Left lobe of liver (tissue), 2 donors: ENCODE measurements around the gene SVOPL. TPM values are rescaled to one million over a fixed set of nuclear protein-coding genes. Genes with fewer than 3 reads are reported as not detected.

ENCODE experiments used
- ATAC-seq: fragments of 200-7000 bp; cut with Tn5 transposase; one replicate; pipeline ENCODE4 v1.9.1; 2020; ENCODE audit warnings: mild to moderate bottlenecking, moderate library complexity
- DNase-seq: peaks from one replicate; pipeline ENCODE4 v3.0.0-alpha.2; 2020; ENCODE audit warnings: low spot score
- total RNA-seq: library from RNA; stranded (reverse); gene quantifications from one replicate; pipeline ENCODE4 v1.2.1, GENCODE V29; 2021
- donor health status: DM: no; HTN: no; CAD: no; lungs with moderate emphysema.
- donor health status: DM: no; HTN: yes; CAD: no.

The SVOPL gene
- total RNA-seq, 1 donor from 2014 or later, result not detected

DNA sequence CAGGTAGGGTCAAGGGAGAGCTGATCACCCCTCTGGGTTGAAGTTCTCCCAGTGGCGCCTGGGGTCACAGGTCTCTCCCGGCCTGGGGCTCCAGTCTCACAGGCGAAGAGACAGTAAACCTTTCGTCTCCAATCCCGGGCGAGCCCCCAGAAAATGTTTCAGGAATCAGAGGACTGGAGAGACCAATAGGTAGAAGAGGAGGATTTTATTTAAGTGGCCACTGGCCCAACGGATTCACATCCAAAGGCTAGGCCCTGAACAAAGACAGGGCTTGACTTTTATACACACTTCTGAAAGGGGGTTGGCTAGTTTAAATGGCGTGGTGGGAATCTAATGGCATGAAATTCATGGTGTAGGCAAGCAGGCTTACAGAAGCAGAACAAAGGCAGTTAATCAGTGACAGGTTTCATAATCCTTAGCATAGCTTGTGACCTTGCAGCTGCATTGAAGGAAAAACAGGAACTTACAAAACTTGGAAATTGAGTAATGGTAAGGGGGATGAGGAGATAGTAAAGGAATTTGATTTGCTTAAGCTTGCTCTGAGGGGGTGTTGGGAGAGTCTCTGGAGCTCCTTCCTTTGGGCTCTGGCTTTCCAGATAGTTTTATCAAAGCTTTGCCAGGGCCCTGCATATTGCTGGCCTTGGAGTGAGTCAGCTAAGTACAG is 135.6 kb downstream of the SVOPL start:
- peak; percentile 53 for DNase-seq
- peak; percentile 61 for ATAC-seq

DNA sequence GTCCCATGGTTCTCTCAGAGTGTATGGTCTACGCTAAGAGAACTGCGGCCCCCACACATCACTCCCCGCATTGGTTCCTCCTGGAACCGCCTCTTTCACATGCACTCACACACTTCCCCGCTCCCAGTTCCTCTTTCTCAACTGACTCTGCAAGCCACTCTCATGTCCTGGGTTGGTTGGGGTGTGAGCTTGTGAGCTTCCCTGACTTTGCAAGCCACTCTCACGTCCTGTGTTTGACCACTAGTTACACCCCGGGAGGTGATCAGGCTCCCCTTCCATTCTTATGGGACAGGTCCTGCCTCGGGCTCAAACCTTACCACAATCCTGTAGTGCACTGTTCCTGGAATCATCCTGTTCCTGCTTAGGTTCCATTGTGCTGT is 136.1 kb downstream of the SVOPL start:
- peak; percentile 72 for ATAC-seq
- DNase-seq, result peak; percentile 59

DNA sequence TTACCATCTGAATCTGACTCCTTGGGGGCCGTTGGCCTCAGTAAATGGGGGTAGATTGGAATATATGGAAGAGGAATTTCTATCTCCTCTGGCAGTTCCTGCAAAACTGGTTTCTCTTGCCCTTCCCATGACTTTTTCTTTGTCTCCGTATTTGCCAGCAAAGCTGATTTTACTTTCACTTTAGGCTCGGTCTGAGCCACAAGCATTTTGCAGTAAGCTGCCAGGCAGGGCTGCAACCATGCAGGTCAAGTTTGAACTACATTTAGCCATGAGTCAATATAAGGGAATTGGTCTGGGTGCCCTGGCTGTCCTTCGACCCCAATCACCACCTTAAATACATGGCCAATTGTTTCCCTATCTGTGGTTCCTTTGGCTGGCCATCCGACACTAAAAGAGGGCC is 136.8 kb downstream of the SVOPL start:
- ATAC-seq (peak; percentile 75), DNase-seq (peak; percentile 76)

DNA sequence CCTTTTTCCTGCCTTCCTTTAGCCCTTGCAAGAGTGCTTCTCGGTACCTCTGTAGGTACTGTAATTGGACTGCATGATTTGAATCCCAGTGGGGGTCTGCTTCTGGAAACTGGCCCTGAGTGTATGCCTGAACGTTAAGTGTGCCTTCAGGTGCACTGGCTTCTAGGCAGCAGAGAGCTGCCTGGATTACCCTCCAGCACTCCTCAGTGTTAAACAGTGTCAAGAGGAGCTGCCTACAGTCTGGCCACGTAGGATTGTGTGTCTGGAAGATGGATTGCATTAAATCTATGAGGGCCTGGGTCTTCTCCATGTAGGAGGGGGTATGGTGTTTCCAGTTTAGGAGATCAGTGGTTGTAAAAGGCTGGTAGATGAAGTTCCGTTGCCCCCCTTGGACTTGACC is 137.4 kb downstream of the SVOPL start:
- DNase-seq, result no peak
- ATAC-seq, result peak; percentile 22

DNA sequence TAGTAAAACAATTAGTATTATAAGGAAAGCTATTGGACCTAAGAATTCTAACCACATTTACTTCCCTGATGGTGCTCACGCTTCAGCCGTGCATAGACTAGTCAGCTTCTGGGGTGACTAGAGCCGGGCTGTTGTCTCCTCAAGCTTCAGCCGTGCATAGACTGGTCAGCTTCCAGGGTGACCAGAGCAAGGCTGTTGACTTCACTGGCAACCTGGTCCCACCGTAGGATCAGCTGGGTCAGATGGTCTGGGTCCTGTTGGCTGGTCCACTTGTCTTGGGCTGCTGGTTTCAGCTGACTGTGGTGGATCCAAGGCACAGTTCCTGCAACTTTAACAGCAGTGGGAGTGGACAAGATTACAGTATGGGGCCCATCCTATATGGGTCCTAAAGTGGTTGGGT is 141.7 kb downstream of the SVOPL start:
- DNase-seq, result no peak
- no peak for ATAC-seq

DNA sequence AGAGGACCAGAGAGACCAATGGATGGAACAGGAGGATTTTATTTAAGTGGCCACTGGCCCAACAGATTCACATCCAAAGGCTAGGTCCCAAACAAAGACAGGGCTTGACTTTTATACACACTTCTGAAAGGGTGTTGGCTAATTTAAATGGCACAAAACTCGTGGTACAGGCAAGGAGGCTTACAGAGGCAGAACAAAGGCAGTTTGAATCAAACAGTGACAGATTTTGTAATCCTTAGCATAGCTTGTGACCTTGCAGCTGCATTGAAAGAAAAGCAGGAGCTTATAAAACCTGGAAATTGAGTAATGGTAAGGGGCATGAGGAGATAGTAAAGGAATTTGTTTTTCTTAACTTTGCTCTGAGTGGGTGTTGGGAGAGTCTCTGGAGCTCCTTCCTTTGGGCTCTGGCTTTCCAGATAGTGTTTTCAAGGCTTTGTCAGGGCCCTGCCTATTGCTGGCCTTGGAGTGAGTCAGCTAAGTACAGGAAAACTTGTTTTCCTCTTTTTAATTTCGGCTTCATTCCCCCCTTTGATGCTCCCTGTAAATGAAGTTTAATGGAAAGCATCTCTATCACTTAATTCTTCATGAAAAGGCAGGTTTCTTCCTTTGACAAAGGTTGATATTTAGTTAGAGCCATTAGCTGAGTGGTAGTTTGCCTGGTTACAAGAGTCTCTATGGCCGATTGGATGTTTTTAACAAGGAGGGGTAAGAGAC is 144.2 kb downstream of the SVOPL start:
- DNase-seq (no peak), ATAC-seq (no peak)

DNA sequence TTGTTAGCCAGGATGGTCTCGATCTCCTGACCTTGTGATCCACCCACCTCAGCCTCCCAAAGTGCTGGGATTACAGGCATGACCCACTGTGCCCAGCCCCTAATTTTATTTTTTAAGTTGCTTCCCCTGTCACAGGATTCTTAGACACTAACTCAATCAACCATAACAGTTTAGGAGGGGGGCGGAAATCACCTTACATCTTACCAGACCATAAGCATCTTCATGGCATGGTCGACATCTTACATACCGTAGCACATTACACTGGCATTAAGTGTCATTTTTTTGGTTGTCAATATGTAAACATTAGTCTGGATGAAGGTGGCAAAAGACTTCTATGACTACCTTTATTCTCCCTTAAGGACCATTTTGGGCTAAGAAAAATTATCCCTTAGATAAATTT is 145.5 kb downstream of the SVOPL start:
- DNase-seq (no peak), ATAC-seq (no peak)

DNA sequence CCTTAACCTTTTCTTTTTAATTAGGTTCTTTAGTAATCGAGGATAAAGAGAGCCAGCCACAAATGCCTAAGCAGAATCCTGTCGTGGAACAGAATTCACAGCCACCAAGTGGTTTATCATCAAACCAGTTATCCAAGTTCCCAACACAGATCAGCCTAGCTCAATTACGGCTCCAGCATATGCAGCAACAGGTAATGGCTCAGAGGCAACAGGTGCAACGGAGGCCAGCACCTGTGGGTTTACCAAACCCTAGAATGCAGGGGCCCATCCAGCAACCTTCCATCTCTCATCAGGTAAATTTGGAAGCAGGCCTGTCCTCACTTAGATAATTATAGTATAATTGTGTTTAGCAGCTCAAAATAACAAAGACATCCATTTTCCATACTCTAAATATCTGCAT is 146.5 kb downstream of the SVOPL start:
- ATAC-seq, result no peak
- DNase-seq, result no peak

DNA sequence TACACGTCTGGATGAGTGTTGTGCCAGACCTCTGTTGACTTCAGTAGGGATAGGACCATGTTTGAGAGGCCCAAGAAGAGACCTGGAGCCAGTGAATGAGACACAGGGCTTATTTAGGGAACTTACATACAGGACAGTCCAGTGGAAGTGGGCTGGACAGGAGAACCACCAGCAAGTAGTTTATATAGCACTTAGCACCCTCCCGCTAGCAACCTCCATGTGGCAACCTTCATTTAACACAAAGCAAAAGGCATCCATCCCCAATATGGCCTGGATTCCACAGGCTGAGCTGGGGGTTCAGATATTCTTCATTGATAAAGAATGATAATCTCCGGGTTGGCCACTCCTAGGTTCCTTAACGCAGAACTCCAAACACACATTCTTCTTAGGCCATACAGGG is 147.4 kb downstream of the SVOPL start:
- DNase-seq (no peak), ATAC-seq (no peak)

DNA sequence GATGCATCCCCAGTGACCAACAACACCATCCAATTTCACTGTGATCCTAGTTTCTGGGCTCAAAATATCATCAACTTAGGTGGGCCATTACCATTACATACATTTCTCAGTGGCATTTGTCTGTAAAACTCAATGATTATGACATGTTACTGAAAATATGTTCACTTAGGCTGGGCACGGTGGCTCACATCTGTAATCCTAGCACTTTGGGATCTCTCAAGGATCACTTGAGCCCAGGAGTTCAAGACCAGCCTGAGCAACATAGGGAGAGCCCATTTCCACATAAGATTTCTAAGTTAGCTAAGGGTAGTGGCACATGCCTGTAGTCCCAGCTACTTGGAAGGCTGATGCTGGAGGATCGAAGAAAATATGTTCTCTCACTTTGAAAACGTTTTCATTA is 150.1 kb downstream of the SVOPL start:
- no peak for ATAC-seq
- DNase-seq, result no peak

DNA sequence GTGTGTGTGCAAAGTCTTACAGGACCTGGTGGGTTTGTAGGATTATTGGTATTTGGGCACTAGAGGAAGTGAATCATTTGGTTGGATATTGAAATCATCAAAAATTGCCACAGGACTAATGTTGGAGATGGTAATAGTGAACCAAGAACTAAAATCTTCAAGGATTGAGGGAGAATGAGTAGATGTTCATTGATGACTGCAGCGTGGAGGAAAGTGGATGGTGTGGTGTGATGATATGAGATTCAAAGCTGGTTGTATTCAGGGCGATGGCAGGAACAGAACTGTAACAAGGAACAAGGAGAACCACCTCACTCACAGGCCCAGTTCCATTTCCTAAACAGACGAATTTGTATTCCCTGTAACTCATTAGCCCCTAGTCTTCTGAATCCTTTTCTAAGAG is 150.8 kb downstream of the SVOPL start:
- ATAC-seq (no peak), DNase-seq (no peak)

DNA sequence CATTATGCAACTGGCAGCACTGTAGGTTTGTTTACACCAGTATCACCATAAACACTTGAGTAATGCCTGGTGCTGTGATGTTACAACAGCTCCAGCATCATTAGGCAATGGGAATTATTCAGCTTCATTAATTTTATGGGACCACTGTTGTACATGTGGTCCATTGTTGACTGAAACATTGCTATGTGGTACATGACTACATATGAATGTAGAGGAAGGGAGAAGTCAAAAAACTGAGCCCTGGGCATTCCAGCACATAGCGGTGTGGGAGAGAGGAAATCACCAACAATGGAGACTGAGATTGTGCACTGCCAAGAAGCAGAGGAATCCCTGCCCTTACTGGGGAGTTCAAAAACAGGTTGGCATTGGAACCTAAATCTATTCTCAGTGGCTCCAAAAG is 152.1 kb downstream of the SVOPL start:
- no peak for DNase-seq
- ATAC-seq, result no peak

DNA sequence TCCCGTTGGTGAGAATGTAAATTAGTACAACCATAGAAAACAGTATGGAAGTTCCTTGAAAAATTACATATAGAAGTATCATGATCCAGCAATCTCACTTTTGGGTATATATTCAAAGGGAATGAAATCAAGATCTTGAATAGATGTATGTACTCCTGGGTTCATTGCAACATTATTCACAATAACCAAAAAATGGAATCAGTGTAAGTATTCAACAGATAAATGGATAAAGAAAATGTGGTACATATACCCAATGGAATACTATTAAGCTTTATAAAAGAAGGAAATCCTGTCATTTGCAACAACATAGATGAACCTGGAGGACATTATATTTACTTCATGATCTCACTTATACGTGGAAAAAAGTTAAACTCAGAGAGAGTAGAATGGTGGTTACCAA is 154.3 kb downstream of the SVOPL start:
- ATAC-seq (no peak), DNase-seq (no peak)

DNA sequence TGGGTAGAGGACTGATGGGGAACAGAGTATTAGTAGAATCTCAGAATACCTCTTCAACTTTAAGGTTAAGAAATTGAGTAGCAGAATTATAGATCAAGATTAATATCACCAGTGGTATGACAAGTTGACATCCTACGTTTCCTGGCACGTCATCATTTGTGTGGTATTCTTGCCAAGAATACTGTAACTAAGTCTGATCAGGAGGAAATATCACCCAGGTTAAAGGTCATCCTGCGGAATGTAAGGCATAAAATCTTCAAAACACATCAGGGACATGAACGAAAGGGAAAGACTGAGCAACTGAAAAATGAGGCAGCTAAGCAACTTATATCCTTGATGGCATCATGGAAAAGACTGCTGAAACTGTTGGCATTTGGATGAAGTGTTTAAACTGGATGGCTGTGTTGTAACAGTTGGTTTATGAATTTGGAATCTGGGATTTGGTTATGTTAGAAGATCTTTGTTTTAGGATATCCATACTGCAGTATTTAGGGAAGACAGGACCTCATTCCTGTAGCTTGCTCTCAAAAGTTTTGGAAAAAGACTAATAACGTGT is 155.0 kb downstream of the SVOPL start:
- DNase-seq (no peak), ATAC-seq (no peak)

DNA sequence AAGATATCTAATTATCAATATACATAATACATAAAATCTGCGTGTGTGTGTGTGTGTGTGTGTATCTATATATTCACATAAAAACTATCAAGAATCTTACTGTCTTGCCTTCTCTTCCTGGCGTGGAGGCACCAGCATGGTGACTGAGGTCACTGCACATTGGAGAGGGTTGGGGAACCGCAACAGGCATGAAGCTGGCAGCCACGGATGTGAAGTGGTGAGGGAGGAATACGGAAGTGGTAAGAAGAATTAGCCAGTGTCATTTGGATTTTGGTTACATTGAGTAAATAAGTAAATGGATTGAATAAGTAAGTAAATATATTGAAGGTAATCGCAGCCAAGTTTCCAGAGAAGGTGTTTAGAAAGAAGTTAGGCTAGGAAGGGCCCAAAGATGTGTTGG is 156.0 kb downstream of the SVOPL start:
- ATAC-seq (peak; percentile 24), DNase-seq (no peak)

Other genes with a start within 250 kb of the SVOPL start
- gene TRIM24, start 241.1 kb downstream of the SVOPL start, total RNA-seq, result 16.4 TPM
- gene TMEM213, start 96.6 kb upstream of the SVOPL start, total RNA-seq, result not detected
- gene ATP6V0A4, start 96.8 kb upstream of the SVOPL start, total RNA-seq, result not detected